Neural cell (in vitro differentiated cells): Measurements from ENCODE around the gene PRM2. TPM values are rescaled to one million over a fixed set of nuclear protein-coding genes. Genes with fewer than 3 reads are reported as not detected.

Source experiments
- H2AFZ ChIP-seq: fragments of 200-600, 300-800 bp; sonication (generic), shearing (Covaris generic); 2 replicates; pipeline ENCODE4 v1.6.0; 2014; ENCODE audit warnings: low read depth, mild to moderate bottlenecking, antibody characterized with exemption, low read length, moderate library complexity
- H3F3A ChIP-seq: fragments of 200-600 bp; shearing (Covaris generic); 2 replicates; pipeline ENCODE4 v1.6.1; 2016; ENCODE audit warnings: mild to moderate bottlenecking, moderate library complexity, mixed read lengths, antibody characterized with exemption, low read length; ENCODE audit not compliant: insufficient read depth, poor library complexity, severe bottlenecking
- H3K27ac ChIP-seq: fragments of 200-600, 300-800 bp; sonication (generic), shearing (Covaris generic); 2 replicates; pipeline ENCODE4 v1.5.1; 2014; ENCODE audit warnings: mild to moderate bottlenecking, low read length, moderate library complexity
- H3K27me3 ChIP-seq: fragments of 300-800, 200-600 bp; sonication (generic), shearing (Covaris generic); 2 replicates; pipeline ENCODE4 v1.6.0; 2014; ENCODE audit warnings: mild to moderate bottlenecking, low read depth, low read length, moderate library complexity; ENCODE audit not compliant: insufficient read depth
- H3K36me3 ChIP-seq: fragments of 300-800, 200-600 bp; sonication (generic), shearing (Covaris generic); 2 replicates; pipeline ENCODE4 v1.5.1; 2014; ENCODE audit warnings: mild to moderate bottlenecking, antibody characterized with exemption, low read length, moderate library complexity; ENCODE audit not compliant: insufficient read depth
- H3K4me2 ChIP-seq: fragments of 300-800, 200-600 bp; sonication (generic), shearing (Covaris generic); 2 replicates; pipeline ENCODE4 v1.6.0; 2014; ENCODE audit warnings: mild to moderate bottlenecking, low read length
- H3K4me3 ChIP-seq: fragments of 300-800, 200-600 bp; sonication (generic), shearing (Covaris generic); 2 replicates; pipeline ENCODE4 v1.5.1; 2014; ENCODE audit warnings: mild to moderate bottlenecking, low read length, moderate library complexity
- H3K79me2 ChIP-seq: fragments of 200-600 bp; shearing (Covaris generic); replicated peaks from 2 replicates; pipeline ENCODE4 v1.6.0; 2014; ENCODE audit warnings: mild to moderate bottlenecking, low read length, moderate library complexity; ENCODE audit not compliant: insufficient read depth
- H3K9ac ChIP-seq: fragments of 300-800, 200-600 bp; sonication (generic), shearing (Covaris generic); 2 replicates; pipeline ENCODE4 v1.6.1; 2016; ENCODE audit warnings: mild to moderate bottlenecking, low read length, mixed read lengths
- H3K9me2 ChIP-seq: fragments of 200-600 bp; shearing (Covaris generic); 2 replicates; pipeline ENCODE4 v1.6.1; 2016; ENCODE audit warnings: mild to moderate bottlenecking, low read length, mixed read lengths; ENCODE audit not compliant: insufficient read depth
- H3K9me3 ChIP-seq: fragments of 200-600, 300-800 bp; sonication (generic), shearing (Covaris generic); 2 replicates; pipeline ENCODE4 v1.6.1; 2016; ENCODE audit warnings: mild to moderate bottlenecking, mixed run types, low read length, moderate library complexity, mixed read lengths
- H4K20me1 ChIP-seq: fragments of 200-600 bp; shearing (Covaris generic); 2 replicates; pipeline ENCODE4 v1.6.1; 2016; ENCODE audit warnings: mild to moderate bottlenecking, mixed run types; ENCODE audit not compliant: insufficient read depth
- CTCF ChIP-seq: fragments of 450-650 bp; IDR thresholded peaks from 2 replicates; pipeline ENCODE4 v1.5.1; 2014; ENCODE audit warnings: antibody characterized with exemption, mild to moderate bottlenecking, moderate library complexity; ENCODE audit not compliant: poor library complexity, severe bottlenecking
- EP300 ChIP-seq: fragments of 450-650 bp; conservative IDR thresholded peaks from 2 replicates; pipeline ENCODE4 v1.6.1; 2014; ENCODE audit warnings: antibody characterized with exemption, mild to moderate bottlenecking, moderate library complexity; ENCODE audit not compliant: poor library complexity, severe bottlenecking
- EZH2 ChIP-seq: fragments of 200-600, 300-800 bp; shearing (Covaris generic), sonication (generic); IDR thresholded peaks from 2 replicates; pipeline ENCODE4 v1.6.1; 2014; ENCODE audit warnings: antibody characterized with exemption, low read length, borderline replicate concordance, mild to moderate bottlenecking; ENCODE audit not compliant: insufficient read depth, poor library complexity, severe bottlenecking
- MXI1 ChIP-seq: fragments of 450-650 bp; conservative IDR thresholded peaks from 2 replicates; pipeline ENCODE4 v1.6.1; 2014; ENCODE audit warnings: antibody characterized with exemption, mild to moderate bottlenecking; ENCODE audit not compliant: poor library complexity, severe bottlenecking
- POLR2AphosphoS5 ChIP-seq: IDR thresholded peaks from 2 replicates; pipeline ENCODE4 v1.6.1; 2012
- RAD21 ChIP-seq: fragments of 450-650 bp; conservative IDR thresholded peaks from 2 replicates; pipeline ENCODE4 v1.6.1; 2014; ENCODE audit warnings: antibody characterized with exemption, mild to moderate bottlenecking, moderate library complexity
- REST ChIP-seq: IDR thresholded peaks from 2 replicates; pipeline ENCODE4 v1.6.1; 2012; ENCODE audit warnings: borderline replicate concordance
- SMC3 ChIP-seq: fragments of 450-650 bp; conservative IDR thresholded peaks from 2 replicates; pipeline ENCODE4 v1.6.1; 2014; ENCODE audit warnings: antibody characterized with exemption, mild to moderate bottlenecking, moderate library complexity; ENCODE audit not compliant: poor library complexity
- TAF1 ChIP-seq: IDR thresholded peaks from 2 replicates; pipeline ENCODE4 v1.6.1; 2012; ENCODE audit warnings: low read depth
- polyA plus RNA-seq: library from polyadenylated mRNA; depleted of rRNA; stranded (reverse); fragments of >200 nt; gene quantifications from 2 replicates; pipeline ENCODE4 v1.2.3, GENCODE V29; 2014

Gene PRM2
- polyA plus RNA-seq, 1 donor from 2014 or later = not detected

GRCh38 chr16:11259655-11260595, 16.4 kb downstream of the PRM2 start:
- no peak overlapping the region for H3K4me3 ChIP-seq

More at GRCh38 chr16:11259655-11260595, 16.4 kb downstream of the PRM2 start:
- peaks cover 24% of the 10 kb centered on the region for H3K27me3 ChIP-seq
- H4K20me1 ChIP-seq = no peaks in the 10 kb centered on the region
- H3K79me2 ChIP-seq = no peaks in the 10 kb centered on the region
- H3F3A ChIP-seq = no peaks in the 10 kb centered on the region
- no peak for TF ChIP-seq MXI1
- no peak for TF ChIP-seq REST
- TF ChIP-seq RAD21 = no peak
- TF ChIP-seq TAF1 = no peak
- no peak for TF ChIP-seq POLR2AphosphoS5
- no peak for TF ChIP-seq EP300
- no peak for TF ChIP-seq CTCF
- no peak for TF ChIP-seq SMC3
- TF ChIP-seq EZH2 = no peak
- H3K9me3 ChIP-seq = no peaks in the 10 kb centered on the region
- no peak overlapping the region for H2AFZ ChIP-seq
- no peak overlapping the region for H3K27ac ChIP-seq
- no peaks in the 10 kb centered on the region for H3K9me2 ChIP-seq
- H3K4me2 ChIP-seq = no peak overlapping the region
- no peaks in the 10 kb centered on the region for H3K36me3 ChIP-seq
- H3K9ac ChIP-seq = no peak overlapping the region
